ENCODE measurements around the gene LEFTY2. TPM values are rescaled to one million over a fixed set of nuclear protein-coding genes. Genes with fewer than 3 reads are reported as not detected.

LEFTY2 gene
- total RNA-seq, 1 donor from 2014 or later, result not detected

GRCh38 chr1:225908013-225908640, 32.9 kb downstream of the LEFTY2 start:
- intact Hi-C loops (cut with micrococcal nuclease), result no loop called here

GRCh38 chr1:225907341-225907740, 33.7 kb downstream of the LEFTY2 start:
- intact Hi-C loops (cut with micrococcal nuclease), result no loop called here

- intact Hi-C loops (cut with micrococcal nuclease), result no loop called here
Observed at GRCh38 chr1:225906467-225906866, 34.6 kb downstream of the LEFTY2 start.

GRCh38 chr1:225903623-225904022, 37.4 kb downstream of the LEFTY2 start:
- intact Hi-C loops (cut with micrococcal nuclease), result no loop called here

- intact Hi-C loops (cut with micrococcal nuclease), result no loop called here
Observed at GRCh38 chr1:225899044-225899925, 41.7 kb downstream of the LEFTY2 start.

GRCh38 chr1:225897595-225898514, 43.2 kb downstream of the LEFTY2 start:
- intact Hi-C loops (cut with micrococcal nuclease), result loop anchor here (1.0 to 2.0 kb wide), 12 partner anchors 13 to 470 kb away; partner anchors contain the start of genes LBR, PYCR2, SDE2 and SRP9

GRCh38 chr1:225896937-225897549, 44.0 kb downstream of the LEFTY2 start:
- intact Hi-C loops (cut with micrococcal nuclease), result loop anchor here (1.0 to 2.0 kb wide), 12 partner anchors 14 to 469 kb away; partner anchors contain the start of genes LBR, PYCR2, SDE2 and SRP9

- intact Hi-C loops (cut with micrococcal nuclease), result loop anchor here (2.0 kb wide), 3 partner anchors 102 to 430 kb away; partner anchors contain the start of gene SDE2
Observed at GRCh38 chr1:225896494-225896893, 44.5 kb downstream of the LEFTY2 start.

GRCh38 chr1:225892307-225892706, 48.7 kb downstream of the LEFTY2 start:
- intact Hi-C loops (cut with micrococcal nuclease), result no loop called here

GRCh38 chr1:225891229-225891972, 49.6 kb downstream of the LEFTY2 start:
- intact Hi-C loops (cut with micrococcal nuclease), result no loop called here

GRCh38 chr1:225890346-225891228, 50.4 kb downstream of the LEFTY2 start:
- intact Hi-C loops (cut with micrococcal nuclease), result no loop called here

GRCh38 chr1:225889743-225890142, 51.3 kb downstream of the LEFTY2 start:
- intact Hi-C loops (cut with micrococcal nuclease), result loop anchor here (10.0 kb wide), 1 partner anchor 1455 kb away; the partner anchor contains the start of gene WDR26

GRCh38 chr1:225888898-225889601, 52.0 kb downstream of the LEFTY2 start, which contains the start of gene LEFTY1:
LEFTY1 (minus strand) TSS chr1:225889146; CDS start chr1:225889066, 80 bp downstream.
- intact Hi-C loops (cut with micrococcal nuclease), result loop anchor here (10.0 kb wide), 1 partner anchor 1454 kb away; the partner anchor contains the start of gene WDR26

- intact Hi-C loops (cut with micrococcal nuclease), result loop anchor here (10.0 kb wide), 1 partner anchor 1454 kb away; the partner anchor contains the start of gene WDR26
Observed at GRCh38 chr1:225888289-225888897, 52.6 kb downstream of the LEFTY2 start.

GRCh38 chr1:225887554-225888288, 53.3 kb downstream of the LEFTY2 start:
- intact Hi-C loops (cut with micrococcal nuclease), result loop anchor here (10.0 kb wide), 1 partner anchor 1453 kb away; the partner anchor contains the start of gene WDR26

- intact Hi-C loops (cut with micrococcal nuclease), result loop anchor here (10.0 kb wide), 1 partner anchor 1452 kb away; the partner anchor contains the start of gene WDR26
Observed at GRCh38 chr1:225887030-225887314, 54.0 kb downstream of the LEFTY2 start.
